K562 treated with DMSO at 1 percent for 24 hours (cell line): ENCODE results near the gene RGS19. TPM values are rescaled to one million over a fixed set of nuclear protein-coding genes. Genes with fewer than 3 reads are reported as not detected.

Experiments
- total RNA-seq: library from RNA; unstranded; fragments of 300-600 nt; gene quantifications from 2 replicates; pipeline ENCODE4 v1.2.3, GENCODE V29; 2022; ENCODE audit warnings: low read depth; ENCODE audit not compliant: insufficient read depth

The RGS19 gene, protein sequence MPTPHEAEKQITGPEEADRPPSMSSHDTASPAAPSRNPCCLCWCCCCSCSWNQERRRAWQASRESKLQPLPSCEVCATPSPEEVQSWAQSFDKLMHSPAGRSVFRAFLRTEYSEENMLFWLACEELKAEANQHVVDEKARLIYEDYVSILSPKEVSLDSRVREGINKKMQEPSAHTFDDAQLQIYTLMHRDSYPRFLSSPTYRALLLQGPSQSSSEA
- total RNA-seq = 27.8 and 36.9 TPM in 2 replicates

DNA sequence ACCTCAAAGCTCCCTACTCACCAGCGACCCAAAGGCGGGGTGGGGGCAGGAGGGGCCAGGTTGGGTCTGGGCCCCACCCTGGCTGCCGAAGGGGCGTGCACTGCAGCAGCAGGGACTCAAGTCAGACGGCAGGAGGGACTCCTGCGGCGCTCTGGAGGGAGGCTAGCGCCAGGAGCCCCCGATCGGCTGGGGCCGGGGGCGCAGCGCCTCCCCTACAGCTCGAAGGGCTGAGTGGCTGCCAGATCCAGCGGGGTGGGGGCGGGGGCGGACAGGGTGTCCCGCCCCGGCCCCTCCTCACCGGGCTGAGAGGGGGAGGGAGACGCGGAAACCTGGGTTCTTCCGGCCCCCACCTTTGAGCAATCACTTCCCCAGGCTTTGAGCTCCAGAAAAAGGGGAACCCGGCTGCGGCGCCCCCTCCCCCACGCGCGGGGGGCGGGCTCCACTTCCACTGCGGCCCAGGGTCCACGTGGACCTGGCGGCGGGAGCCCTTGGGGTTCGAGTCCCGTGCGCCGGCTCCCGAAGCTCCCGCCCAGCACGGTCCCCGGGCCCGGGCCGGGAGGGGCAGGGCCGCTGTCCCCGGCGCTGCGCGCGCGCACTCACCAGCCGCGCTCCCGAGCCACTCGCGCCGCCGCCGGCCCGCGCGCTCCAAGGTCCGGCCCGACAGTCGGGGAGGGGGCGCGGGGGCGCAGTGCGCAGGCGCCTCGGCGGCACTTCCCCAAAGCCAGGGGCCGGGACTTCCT, at the start of gene RGS19:
TSS of gene RGS19 (minus strand) at position 246 of the 740 bp plus-strand sequence. CDS start 2,632 bp downstream, outside the sequence.

DNA sequence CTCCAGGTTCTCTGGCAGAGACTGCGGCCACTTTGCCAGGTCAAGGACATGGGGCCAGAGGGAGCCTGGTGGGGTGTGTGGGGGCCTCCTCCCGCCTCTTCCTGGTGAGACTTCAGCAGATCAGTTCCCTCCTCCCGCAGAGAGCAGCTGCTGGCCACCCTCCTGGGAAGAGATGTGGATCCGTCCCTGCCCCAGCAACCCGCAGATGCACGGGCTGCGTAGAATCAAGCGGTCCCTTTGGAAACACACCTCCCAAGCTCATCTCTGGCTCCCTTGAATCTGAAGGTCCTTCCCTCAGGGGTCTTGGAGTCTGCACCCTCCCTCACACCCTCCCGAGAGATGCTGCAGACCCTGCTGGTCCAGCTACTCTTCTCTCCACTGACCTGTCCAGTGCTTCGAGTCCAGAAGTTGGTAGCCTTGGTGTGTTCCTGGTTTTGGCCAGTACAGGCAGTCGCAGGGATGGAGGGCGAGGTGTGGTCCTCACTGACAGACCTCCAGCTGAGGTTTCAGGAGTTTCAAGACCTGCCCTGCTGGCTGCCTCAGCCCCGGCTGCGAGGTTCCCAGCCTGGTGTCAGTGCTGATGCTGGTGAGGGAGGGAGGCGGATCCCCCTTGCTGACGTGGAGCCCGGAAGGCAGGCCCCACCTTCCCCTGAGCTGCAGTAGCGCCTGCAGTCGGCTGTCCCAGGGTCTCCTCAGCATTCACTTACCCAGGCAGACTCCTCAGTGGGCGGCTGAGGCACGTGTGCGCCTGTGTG, 27.8 kb upstream of the RGS19 start, which contains the start of gene NPBWR2:
TSS of gene NPBWR2 (minus strand) at position 585 of the 755 bp plus-strand sequence. CDS start 734 bp downstream, outside the sequence.

DNA sequence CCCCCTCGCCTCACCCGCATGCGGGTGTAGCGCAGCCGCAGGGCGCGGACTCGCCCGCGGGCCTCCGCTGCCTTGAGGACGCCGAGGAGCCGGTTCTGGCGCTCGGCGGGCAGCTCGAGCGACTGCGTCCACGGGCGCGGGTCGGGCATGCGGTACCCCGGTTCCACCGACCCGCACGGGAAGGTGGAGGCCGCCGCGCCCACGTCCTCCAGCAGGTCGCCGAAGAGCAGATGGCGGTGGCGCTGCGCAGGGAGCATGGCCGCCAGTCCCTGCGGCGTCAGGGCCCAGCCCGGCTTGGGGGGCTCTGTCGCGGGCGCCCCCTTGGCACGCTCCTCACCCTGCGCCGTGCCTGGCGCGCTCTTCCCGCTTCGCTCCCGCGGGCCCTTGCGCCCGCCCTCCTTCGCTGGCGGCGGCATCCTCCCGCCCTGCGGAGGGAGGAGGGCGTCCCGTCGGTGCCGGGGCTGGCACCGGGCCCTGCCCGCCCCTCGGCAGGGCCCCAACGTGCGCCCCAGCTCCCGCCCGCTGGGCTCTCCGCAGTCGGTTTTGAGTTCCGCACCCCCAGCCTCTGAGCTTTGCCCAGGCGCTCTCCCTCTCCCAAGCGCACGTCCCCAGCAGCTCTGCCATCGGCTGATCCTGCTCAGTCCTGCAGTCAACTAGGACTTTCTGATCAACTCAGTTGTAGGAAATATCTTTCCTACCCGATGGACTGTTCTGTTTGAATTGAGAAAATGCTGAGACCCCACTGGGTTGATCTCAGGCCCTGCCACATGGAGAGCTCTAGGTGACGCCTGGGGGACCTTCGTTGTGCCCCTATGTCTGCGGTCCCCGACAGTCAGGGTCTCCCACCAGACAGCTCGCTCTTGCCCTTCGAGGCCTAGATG, 4.7 kb upstream of the RGS19 start, which contains the start of gene LKAAEAR1:
TSS of gene LKAAEAR1 (minus strand) at position 595 of the 881 bp plus-strand sequence. CDS start at position 416, 179 bp downstream.

DNA sequence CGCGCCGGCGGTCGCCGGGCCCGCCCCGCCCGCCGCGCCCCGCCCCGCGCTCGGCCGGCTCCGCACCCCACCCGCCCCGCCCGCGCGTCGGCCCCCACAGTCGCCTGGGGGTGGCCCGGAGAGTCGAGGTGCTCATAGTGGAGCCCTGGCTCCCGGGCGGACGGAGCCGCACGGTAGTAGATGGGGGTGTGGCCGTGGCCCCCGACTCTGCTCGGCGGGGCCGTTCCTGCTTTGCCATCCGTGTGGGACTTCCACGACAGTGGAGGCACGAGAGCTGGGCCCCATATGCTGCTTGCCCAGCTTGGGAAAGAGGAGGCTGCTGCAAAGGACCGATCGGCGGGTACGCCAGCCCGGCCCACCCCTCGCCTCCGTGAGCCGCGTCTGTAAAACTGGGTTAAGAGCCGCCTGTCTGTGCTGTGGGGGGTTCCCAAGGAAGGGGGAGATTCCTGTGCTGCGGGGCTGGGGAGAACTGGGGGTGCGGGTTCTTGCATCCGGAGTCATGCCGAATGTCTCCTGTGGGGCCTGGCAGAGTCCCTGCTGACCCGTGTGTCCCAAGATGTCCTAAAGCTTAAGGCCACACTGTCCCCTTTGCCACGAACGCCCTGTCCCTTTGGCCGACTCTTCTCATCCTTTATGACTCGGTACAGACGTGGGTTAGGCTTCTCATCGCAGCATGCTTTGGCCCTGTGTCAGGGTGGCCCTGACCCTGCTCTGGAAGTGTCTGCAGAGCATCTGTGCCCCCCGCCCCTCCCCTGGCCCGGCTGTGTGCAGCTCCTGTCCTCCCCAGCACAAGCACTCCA, 895 bp upstream of the RGS19 start, which contains the start of gene OPRL1:
TSS of gene OPRL1 (plus strand) at position 70 of the 800 bp plus-strand sequence. CDS start 12,639 bp downstream, outside the sequence.

DNA sequence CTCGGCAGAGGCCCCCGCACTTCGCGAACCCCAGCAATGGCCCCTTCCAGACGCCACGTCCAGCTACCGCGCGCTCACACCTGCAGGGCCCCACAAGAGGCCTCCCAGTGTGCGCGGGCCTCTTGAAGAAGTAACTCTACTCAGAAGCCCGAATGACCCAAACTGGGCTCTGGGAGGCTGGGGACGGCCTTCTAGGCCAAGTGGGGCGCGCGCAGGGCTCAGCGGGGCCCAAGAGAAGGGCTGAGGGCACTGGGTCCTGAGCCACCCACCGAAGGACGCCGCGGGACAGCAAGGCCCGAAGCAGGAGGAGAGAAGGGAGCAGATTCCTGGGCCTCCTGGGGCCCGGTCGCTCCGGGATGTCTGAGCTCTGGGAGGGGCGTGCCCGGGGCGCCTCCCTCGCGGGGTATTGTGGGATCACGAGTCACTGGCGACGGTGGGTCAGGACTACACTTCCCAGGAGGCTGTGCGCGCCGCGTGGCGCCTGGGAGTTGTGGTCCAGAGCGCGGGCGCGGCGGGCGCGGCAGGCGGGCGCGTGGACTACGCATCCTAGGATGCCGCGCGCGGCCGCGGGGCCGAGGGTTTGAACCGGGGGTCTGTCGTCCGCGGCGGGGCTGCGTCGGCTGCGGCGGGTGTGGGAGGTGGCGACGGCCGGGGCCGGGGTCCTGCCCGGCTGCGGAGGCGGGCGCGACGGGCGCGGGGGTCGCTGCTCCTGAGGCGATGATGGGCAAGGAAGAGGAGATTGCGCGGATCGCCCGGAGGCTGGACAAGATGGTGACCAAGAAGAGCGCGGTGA, 16.5 kb downstream of the RGS19 start, which contains the start of gene TCEA2:
TSS of gene TCEA2 (plus strand) at position 603 of the 793 bp plus-strand sequence. CDS start at position 718, 115 bp downstream.

DNA sequence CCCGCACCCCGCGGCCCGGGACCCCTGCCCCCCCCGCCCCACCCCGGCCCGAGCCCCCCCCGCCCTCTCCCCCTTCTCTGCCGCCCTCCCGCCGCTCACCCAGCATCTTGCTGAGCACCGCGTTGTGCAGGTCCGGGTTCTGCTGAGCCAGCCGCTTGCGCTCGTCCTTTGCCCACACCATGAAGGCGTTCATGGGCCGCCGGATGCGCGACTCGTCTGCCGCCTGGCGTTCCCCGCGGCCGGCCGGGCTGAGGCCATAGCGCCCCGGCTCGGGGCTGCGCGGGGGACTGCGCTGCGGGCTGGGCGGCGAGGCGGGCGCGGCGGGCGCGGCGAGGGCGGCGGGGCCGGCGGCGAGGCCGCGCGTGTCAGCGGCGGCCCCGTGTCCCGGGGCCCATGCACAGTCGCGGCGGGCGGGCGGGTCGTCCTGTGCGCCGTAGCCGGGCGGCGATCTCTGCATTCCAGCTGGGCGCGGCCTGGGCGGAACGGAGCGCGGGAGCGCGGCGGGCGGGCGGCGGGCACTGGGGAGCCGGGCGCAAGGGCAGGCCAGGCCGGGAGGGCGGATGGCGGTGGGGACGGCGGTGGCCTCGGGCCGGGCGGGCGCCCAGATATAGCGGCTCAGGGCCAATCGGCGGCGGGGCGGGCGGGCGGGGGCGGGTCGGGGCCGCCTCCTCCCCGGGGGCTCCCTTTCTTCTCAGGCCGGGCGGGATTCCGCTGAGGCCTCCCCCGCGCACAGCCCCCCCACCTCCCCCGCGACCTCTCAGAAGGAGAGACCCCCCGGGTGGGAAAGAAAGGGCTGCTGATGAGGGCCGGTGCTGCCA, 30.0 kb downstream of the RGS19 start, which contains the start of gene SOX18:
TSS of gene SOX18 (minus strand) at position 580 of the 818 bp plus-strand sequence. CDS start at position 457, 123 bp downstream.

DNA sequence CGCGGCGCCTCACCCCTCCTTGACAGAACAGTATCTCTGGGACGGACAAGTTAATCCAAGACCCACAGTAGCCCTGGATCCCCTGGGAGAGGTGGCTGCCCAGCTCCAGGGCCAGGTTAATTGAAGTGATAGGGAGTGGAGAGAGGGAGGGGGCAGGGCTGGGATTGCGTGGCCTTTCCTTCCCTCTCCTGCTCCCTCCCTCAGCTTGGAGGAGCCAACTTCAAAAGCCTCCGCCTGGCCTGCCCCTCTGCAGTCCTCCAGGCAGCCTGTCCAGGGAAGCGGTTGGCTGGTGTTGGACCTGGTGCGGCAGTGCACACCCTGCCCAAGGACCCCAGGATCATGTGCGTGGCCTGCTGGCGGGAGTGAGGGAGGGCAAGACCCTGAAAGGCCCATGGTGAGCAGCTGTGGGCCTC, 43.4 kb downstream of the RGS19 start, which contains the start of gene C20orf204:
TSS of gene C20orf204 (plus strand) at position 250 of the 413 bp plus-strand sequence. CDS start at position 392, 142 bp downstream.

Other genes with a start within 250 kb of the RGS19 start
- gene ZBTB46, start 248.3 kb downstream of the RGS19 start, total RNA-seq = 3.3 and 4.4 TPM in 2 replicates
- gene ABHD16B, start 218.0 kb downstream of the RGS19 start, total RNA-seq = 11.7 and 17.2 TPM in 2 replicates
- 78.6 and 83.0 TPM in 2 replicates for gene TPD52L2, start 214.2 kb downstream of the RGS19 start, total RNA-seq
- 48.7 and 51.1 TPM in 2 replicates for gene DNAJC5, start 184.4 kb downstream of the RGS19 start, total RNA-seq
- gene UCKL1, start 123.1 kb downstream of the RGS19 start, total RNA-seq = 53.7 and 57.4 TPM in 2 replicates
- 14.9 TPM in 2 replicates for gene ZNF512B, start 109.6 kb downstream of the RGS19 start, total RNA-seq
- gene SAMD10, start 99.9 kb downstream of the RGS19 start, total RNA-seq = 6.2 and 6.5 TPM in 2 replicates
- gene PRPF6, start 98.4 kb downstream of the RGS19 start, total RNA-seq = 111 and 121 TPM in 2 replicates
- 1.1 and 2.5 TPM in 2 replicates for gene C20orf204, start 43.3 kb downstream of the RGS19 start, total RNA-seq
- gene SOX18, start 29.9 kb downstream of the RGS19 start, total RNA-seq = 20.0 and 24.5 TPM in 2 replicates
- 38.7 and 40.1 TPM in 2 replicates for gene TCEA2, start 16.3 kb downstream of the RGS19 start, total RNA-seq
- gene OPRL1, start 564 bp upstream of the RGS19 start, total RNA-seq = 1.3 and 1.9 TPM in 2 replicates
- not detected in 2 replicates for gene LKAAEAR1, start 4.9 kb upstream of the RGS19 start, total RNA-seq
- not detected in 2 replicates for gene NPBWR2, start 28.0 kb upstream of the RGS19 start, total RNA-seq
- gene MYT1, start 84.9 kb upstream of the RGS19 start, total RNA-seq = 0.05 TPM in 1 of 2 replicates, not detected in the other
- 17.0 and 23.0 TPM in 2 replicates for gene PCMTD2, start 176.2 kb upstream of the RGS19 start, total RNA-seq